Neural cell (in vitro differentiated cells): Measurements from ENCODE around the gene ADGRG3. TPM values are rescaled to one million over a fixed set of nuclear protein-coding genes. Genes with fewer than 3 reads are reported as not detected.

Experiments
- H2AFZ ChIP-seq: fragments of 200-600, 300-800 bp; sonication (generic), shearing (Covaris generic); 2 replicates; pipeline ENCODE4 v1.6.0; 2014; ENCODE audit warnings: low read depth, mild to moderate bottlenecking, antibody characterized with exemption, low read length, moderate library complexity
- H3F3A ChIP-seq: fragments of 200-600 bp; shearing (Covaris generic); 2 replicates; pipeline ENCODE4 v1.6.1; 2016; ENCODE audit warnings: mild to moderate bottlenecking, moderate library complexity, mixed read lengths, antibody characterized with exemption, low read length; ENCODE audit not compliant: insufficient read depth, poor library complexity, severe bottlenecking
- H3K27ac ChIP-seq: fragments of 200-600, 300-800 bp; sonication (generic), shearing (Covaris generic); 2 replicates; pipeline ENCODE4 v1.5.1; 2014; ENCODE audit warnings: mild to moderate bottlenecking, low read length, moderate library complexity
- H3K27me3 ChIP-seq: fragments of 300-800, 200-600 bp; sonication (generic), shearing (Covaris generic); 2 replicates; pipeline ENCODE4 v1.6.0; 2014; ENCODE audit warnings: mild to moderate bottlenecking, low read depth, low read length, moderate library complexity; ENCODE audit not compliant: insufficient read depth
- H3K36me3 ChIP-seq: fragments of 300-800, 200-600 bp; sonication (generic), shearing (Covaris generic); 2 replicates; pipeline ENCODE4 v1.5.1; 2014; ENCODE audit warnings: mild to moderate bottlenecking, antibody characterized with exemption, low read length, moderate library complexity; ENCODE audit not compliant: insufficient read depth
- H3K4me2 ChIP-seq: fragments of 300-800, 200-600 bp; sonication (generic), shearing (Covaris generic); 2 replicates; pipeline ENCODE4 v1.6.0; 2014; ENCODE audit warnings: mild to moderate bottlenecking, low read length
- H3K4me3 ChIP-seq: fragments of 300-800, 200-600 bp; sonication (generic), shearing (Covaris generic); 2 replicates; pipeline ENCODE4 v1.5.1; 2014; ENCODE audit warnings: mild to moderate bottlenecking, low read length, moderate library complexity
- H3K79me2 ChIP-seq: fragments of 200-600 bp; shearing (Covaris generic); replicated peaks from 2 replicates; pipeline ENCODE4 v1.6.0; 2014; ENCODE audit warnings: mild to moderate bottlenecking, low read length, moderate library complexity; ENCODE audit not compliant: insufficient read depth
- H3K9ac ChIP-seq: fragments of 300-800, 200-600 bp; sonication (generic), shearing (Covaris generic); 2 replicates; pipeline ENCODE4 v1.6.1; 2016; ENCODE audit warnings: mild to moderate bottlenecking, low read length, mixed read lengths
- H3K9me2 ChIP-seq: fragments of 200-600 bp; shearing (Covaris generic); 2 replicates; pipeline ENCODE4 v1.6.1; 2016; ENCODE audit warnings: mild to moderate bottlenecking, low read length, mixed read lengths; ENCODE audit not compliant: insufficient read depth
- H3K9me3 ChIP-seq: fragments of 200-600, 300-800 bp; sonication (generic), shearing (Covaris generic); 2 replicates; pipeline ENCODE4 v1.6.1; 2016; ENCODE audit warnings: mild to moderate bottlenecking, mixed run types, low read length, moderate library complexity, mixed read lengths
- H4K20me1 ChIP-seq: fragments of 200-600 bp; shearing (Covaris generic); 2 replicates; pipeline ENCODE4 v1.6.1; 2016; ENCODE audit warnings: mild to moderate bottlenecking, mixed run types; ENCODE audit not compliant: insufficient read depth
- CTCF ChIP-seq: fragments of 450-650 bp; IDR thresholded peaks from 2 replicates; pipeline ENCODE4 v1.5.1; 2014; ENCODE audit warnings: antibody characterized with exemption, mild to moderate bottlenecking, moderate library complexity; ENCODE audit not compliant: poor library complexity, severe bottlenecking
- EP300 ChIP-seq: fragments of 450-650 bp; conservative IDR thresholded peaks from 2 replicates; pipeline ENCODE4 v1.6.1; 2014; ENCODE audit warnings: antibody characterized with exemption, mild to moderate bottlenecking, moderate library complexity; ENCODE audit not compliant: poor library complexity, severe bottlenecking
- EZH2 ChIP-seq: fragments of 200-600, 300-800 bp; shearing (Covaris generic), sonication (generic); IDR thresholded peaks from 2 replicates; pipeline ENCODE4 v1.6.1; 2014; ENCODE audit warnings: antibody characterized with exemption, low read length, borderline replicate concordance, mild to moderate bottlenecking; ENCODE audit not compliant: insufficient read depth, poor library complexity, severe bottlenecking
- MXI1 ChIP-seq: fragments of 450-650 bp; conservative IDR thresholded peaks from 2 replicates; pipeline ENCODE4 v1.6.1; 2014; ENCODE audit warnings: antibody characterized with exemption, mild to moderate bottlenecking; ENCODE audit not compliant: poor library complexity, severe bottlenecking
- POLR2AphosphoS5 ChIP-seq: IDR thresholded peaks from 2 replicates; pipeline ENCODE4 v1.6.1; 2012
- RAD21 ChIP-seq: fragments of 450-650 bp; conservative IDR thresholded peaks from 2 replicates; pipeline ENCODE4 v1.6.1; 2014; ENCODE audit warnings: antibody characterized with exemption, mild to moderate bottlenecking, moderate library complexity
- SMC3 ChIP-seq: fragments of 450-650 bp; conservative IDR thresholded peaks from 2 replicates; pipeline ENCODE4 v1.6.1; 2014; ENCODE audit warnings: antibody characterized with exemption, mild to moderate bottlenecking, moderate library complexity; ENCODE audit not compliant: poor library complexity
- TAF1 ChIP-seq: IDR thresholded peaks from 2 replicates; pipeline ENCODE4 v1.6.1; 2012; ENCODE audit warnings: low read depth
- polyA plus RNA-seq: library from polyadenylated mRNA; depleted of rRNA; stranded (reverse); fragments of >200 nt; gene quantifications from 2 replicates; pipeline ENCODE4 v1.2.3, GENCODE V29; 2014
- TF ChIP-seq, protein P1 (sequence below): IDR thresholded peaks from 2 replicates; pipeline ENCODE4 v1.6.1; 2012; ENCODE audit warnings: borderline replicate concordance

ADGRG3 gene
- polyA plus RNA-seq, 1 donor from 2014 or later = 0.62 TPM

DNA sequence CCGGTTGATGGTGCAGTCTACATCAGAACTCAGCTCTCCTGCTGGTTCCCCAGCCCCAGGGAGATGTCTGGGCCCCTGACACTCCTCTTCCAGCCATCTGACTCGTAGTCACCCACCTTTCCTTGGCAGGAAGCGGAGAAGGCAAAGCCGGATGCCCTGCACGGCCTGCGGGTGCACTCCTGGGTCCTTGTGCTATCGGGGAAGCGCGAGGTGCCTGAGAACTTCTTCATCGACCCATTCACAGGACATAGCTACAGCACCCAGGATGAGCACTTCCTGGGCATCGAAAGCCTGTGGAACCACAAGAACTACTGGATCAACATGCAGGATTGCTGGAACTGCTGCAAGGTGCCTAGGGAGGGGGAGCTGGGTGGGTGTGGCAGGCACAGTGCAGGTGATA is 39.2 kb downstream of the ADGRG3 start:
- H3K4me3 ChIP-seq = no peak overlapping the region
- H3K27ac ChIP-seq = no peak overlapping the region
- H3K36me3 ChIP-seq = no peaks in the 10 kb centered on the region
- H3K9me2 ChIP-seq = no peaks in the 10 kb centered on the region
- TF ChIP-seq EZH2 (no peak), RAD21 (no peak), SMC3 (no peak), CTCF (no peak), EP300 (no peak), POLR2AphosphoS5 (no peak), TAF1 (no peak), MXI1 (no peak)
- TF ChIP-seq, protein P1, sequence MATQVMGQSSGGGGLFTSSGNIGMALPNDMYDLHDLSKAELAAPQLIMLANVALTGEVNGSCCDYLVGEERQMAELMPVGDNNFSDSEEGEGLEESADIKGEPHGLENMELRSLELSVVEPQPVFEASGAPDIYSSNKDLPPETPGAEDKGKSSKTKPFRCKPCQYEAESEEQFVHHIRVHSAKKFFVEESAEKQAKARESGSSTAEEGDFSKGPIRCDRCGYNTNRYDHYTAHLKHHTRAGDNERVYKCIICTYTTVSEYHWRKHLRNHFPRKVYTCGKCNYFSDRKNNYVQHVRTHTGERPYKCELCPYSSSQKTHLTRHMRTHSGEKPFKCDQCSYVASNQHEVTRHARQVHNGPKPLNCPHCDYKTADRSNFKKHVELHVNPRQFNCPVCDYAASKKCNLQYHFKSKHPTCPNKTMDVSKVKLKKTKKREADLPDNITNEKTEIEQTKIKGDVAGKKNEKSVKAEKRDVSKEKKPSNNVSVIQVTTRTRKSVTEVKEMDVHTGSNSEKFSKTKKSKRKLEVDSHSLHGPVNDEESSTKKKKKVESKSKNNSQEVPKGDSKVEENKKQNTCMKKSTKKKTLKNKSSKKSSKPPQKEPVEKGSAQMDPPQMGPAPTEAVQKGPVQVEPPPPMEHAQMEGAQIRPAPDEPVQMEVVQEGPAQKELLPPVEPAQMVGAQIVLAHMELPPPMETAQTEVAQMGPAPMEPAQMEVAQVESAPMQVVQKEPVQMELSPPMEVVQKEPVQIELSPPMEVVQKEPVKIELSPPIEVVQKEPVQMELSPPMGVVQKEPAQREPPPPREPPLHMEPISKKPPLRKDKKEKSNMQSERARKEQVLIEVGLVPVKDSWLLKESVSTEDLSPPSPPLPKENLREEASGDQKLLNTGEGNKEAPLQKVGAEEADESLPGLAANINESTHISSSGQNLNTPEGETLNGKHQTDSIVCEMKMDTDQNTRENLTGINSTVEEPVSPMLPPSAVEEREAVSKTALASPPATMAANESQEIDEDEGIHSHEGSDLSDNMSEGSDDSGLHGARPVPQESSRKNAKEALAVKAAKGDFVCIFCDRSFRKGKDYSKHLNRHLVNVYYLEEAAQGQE = no peak
- H3K4me2 ChIP-seq = no peak overlapping the region
- no peaks in the 10 kb centered on the region for H3K27me3 ChIP-seq
- no peak overlapping the region for H2AFZ ChIP-seq
- H3F3A ChIP-seq = no peaks in the 10 kb centered on the region
- H3K79me2 ChIP-seq = no peaks in the 10 kb centered on the region
- no peaks in the 10 kb centered on the region for H4K20me1 ChIP-seq
- no peaks in the 10 kb centered on the region for H3K9me3 ChIP-seq
- H3K9ac ChIP-seq = no peak overlapping the region

DNA sequence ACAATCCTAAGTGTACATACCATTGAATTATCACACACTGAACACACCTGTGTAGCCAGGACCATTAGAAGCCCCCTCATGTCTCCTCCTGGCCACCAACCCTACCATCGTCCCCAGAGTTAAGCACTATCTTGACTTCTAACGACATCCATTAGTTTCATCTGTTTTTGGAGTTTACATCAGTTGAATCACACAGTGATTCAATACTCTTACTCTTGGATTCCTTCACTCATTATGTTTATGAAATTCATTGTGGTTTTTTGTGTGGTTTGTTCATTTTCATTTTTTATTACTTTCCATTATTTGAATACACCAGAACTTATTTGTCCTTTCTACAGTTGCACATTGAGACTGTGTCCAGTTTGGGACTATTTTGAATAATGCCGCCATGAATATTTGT is 40.1 kb downstream of the ADGRG3 start:
- H4K20me1 ChIP-seq = no peaks in the 10 kb centered on the region
- no peaks in the 10 kb centered on the region for H3K36me3 ChIP-seq
- H3K27ac ChIP-seq = no peak overlapping the region
- H3F3A ChIP-seq = no peaks in the 10 kb centered on the region
- no peaks in the 10 kb centered on the region for H3K9me2 ChIP-seq
- H3K4me3 ChIP-seq = no peak overlapping the region
- no peaks in the 10 kb centered on the region for H3K9me3 ChIP-seq
- no peaks in the 10 kb centered on the region for H3K27me3 ChIP-seq
- H3K4me2 ChIP-seq = no peak overlapping the region
- no peak overlapping the region for H2AFZ ChIP-seq
- TF ChIP-seq CTCF (no peak), EP300 (no peak), SMC3 (no peak), MXI1 (no peak), RAD21 (no peak), TAF1 (no peak), POLR2AphosphoS5 (no peak), EZH2 (no peak)
- TF ChIP-seq, protein P1 = no peak
- H3K9ac ChIP-seq = no peak overlapping the region
- no peaks in the 10 kb centered on the region for H3K79me2 ChIP-seq
